HEK293 (cell line): ENCODE results near the gene MAPT.

Experiments
- CTCF ChIA-PET: fragments of 350-600 bp; formaldehyde crosslinking; extraction: SDS; loops from one replicate; lab custom pipeline; 2021; ENCODE audit warnings: antibody characterized with exemption; lab: Yijun Ruan, JAX
- POLR2A ChIA-PET: fragments of 300-600 bp; formaldehyde crosslinking; extraction: SDS; loops from one replicate; lab custom pipeline; 2020; ENCODE audit warnings: antibody characterized with exemption, inconsistent platforms; lab: Yijun Ruan, JAX
- H3K27ac ChIP-seq: fragments of 200-500 bp; sonication (Bioruptor generic); 2 replicates; pipeline ENCODE4 v1.5.1; 2014; ENCODE audit warnings: low read depth, low read length, control low read depth, inconsistent platforms; ENCODE audit errors: extremely low read depth
- H3K36me3 ChIP-seq, 2 experiments: fragments of 200-500 bp in 1 of 2; sonication (Bioruptor generic) in 1 of 2; 1 replicate in 1 of 2; 2 replicates in 1 of 2; pipeline ENCODE4 v1.5.1; 2014 to 2017; ENCODE audit warnings: inconsistent platforms in 2 of 2, low read length in 2 of 2; ENCODE audit not compliant: control insufficient read depth in 2 of 2, insufficient read depth in 1 of 2
- H3K4me1 ChIP-seq: fragments of 200-500 bp; sonication (Bioruptor generic); 2 replicates; pipeline ENCODE4 v1.5.1; 2014; ENCODE audit warnings: mild to moderate bottlenecking, low read length, inconsistent platforms; ENCODE audit not compliant: control insufficient read depth, insufficient read depth
- H3K4me3 ChIP-seq: 2 replicates; pipeline ENCODE4 v1.5.1; 2011; ENCODE audit warnings: low read depth, mild to moderate bottlenecking, control low read depth, low read length, moderate library complexity
- H3K9me3 ChIP-seq: fragments of 200-500 bp; sonication (Bioruptor generic); 2 replicates; pipeline ENCODE4 v1.5.1; 2014; ENCODE audit warnings: low read depth, low read length, inconsistent platforms; ENCODE audit not compliant: control insufficient read depth, insufficient read depth
- BCL6B ChIP-seq: fragments of 450-650 bp; formaldehyde crosslinking; IDR thresholded peaks from 2 replicates; pipeline ENCODE4 v1.5.1; 2017; ENCODE audit warnings: missing biosample characterization, missing genetic modification characterization
- MEIS1 ChIP-seq: sonication (generic); formaldehyde crosslinking; IDR thresholded peaks from 2 replicates; pipeline ENCODE4 v1.8.1; 2022; ENCODE audit warnings: missing genetic modification reagents, mild to moderate bottlenecking, borderline replicate concordance
- PBX3 ChIP-seq: sonication (generic); formaldehyde crosslinking; IDR thresholded peaks from 2 replicates; pipeline ENCODE4 v1.8.1; 2022; ENCODE audit warnings: mild to moderate bottlenecking, moderate library complexity, missing genetic modification reagents
- PRDM1 ChIP-seq: fragments of 450-650 bp; formaldehyde crosslinking; IDR thresholded peaks from 2 replicates; pipeline ENCODE4; 2016; ENCODE audit warnings: missing biosample characterization, missing genetic modification characterization
- REPIN1 ChIP-seq: fragments of 450-650 bp; formaldehyde crosslinking; IDR thresholded peaks from 2 replicates; pipeline ENCODE4 v1.5.1; 2017; ENCODE audit warnings: missing biosample characterization, missing genetic modification characterization, low read depth
- SCRT2 ChIP-seq: fragments of 450-650 bp; formaldehyde crosslinking; IDR thresholded peaks from 2 replicates; pipeline ENCODE4 v1.5.1; 2016; ENCODE audit warnings: missing biosample characterization, missing genetic modification characterization
- TRIM28 ChIP-seq: IDR thresholded peaks from 2 replicates; pipeline ENCODE4 v1.6.1; 2011; ENCODE audit warnings: low read length, control low read depth, borderline replicate concordance
- ZEB2 ChIP-seq: fragments of 450-650 bp; formaldehyde crosslinking; IDR thresholded peaks from 2 replicates; pipeline ENCODE4 v1.5.1; 2016; ENCODE audit warnings: missing biosample characterization, missing genetic modification characterization
- ZFHX2 ChIP-seq: fragments of 450-650 bp; formaldehyde crosslinking; conservative IDR thresholded peaks from 2 replicates; pipeline ENCODE4 v1.5.1; 2016; ENCODE audit warnings: missing biosample characterization, missing genetic modification characterization
- ZFP41 ChIP-seq: fragments of 450-650 bp; formaldehyde crosslinking; IDR thresholded peaks from 2 replicates; pipeline ENCODE4 v1.5.1; 2016; ENCODE audit warnings: missing biosample characterization, missing genetic modification characterization, borderline replicate concordance
- ZNF302 ChIP-seq: fragments of 450-650 bp; formaldehyde crosslinking; IDR thresholded peaks from 2 replicates; pipeline ENCODE4 v1.5.1; 2016; ENCODE audit warnings: missing biosample characterization, missing genetic modification characterization, low read depth
- ZNF335 ChIP-seq: fragments of 450-650 bp; formaldehyde crosslinking; conservative IDR thresholded peaks from 2 replicates; pipeline ENCODE4 v1.5.1; 2016; ENCODE audit warnings: missing biosample characterization, missing genetic modification characterization
- ZNF398 ChIP-seq: fragments of 450-650 bp; formaldehyde crosslinking; IDR thresholded peaks from 2 replicates; pipeline ENCODE4 v1.5.1; 2017; ENCODE audit warnings: missing biosample characterization, missing genetic modification characterization
- ZNF514 ChIP-seq: fragments of 450-650 bp; formaldehyde crosslinking; IDR thresholded peaks from 2 replicates; pipeline ENCODE4 v1.5.1; 2016; ENCODE audit warnings: missing biosample characterization, missing genetic modification characterization
- ZNF658 ChIP-seq: fragments of 450-650 bp; formaldehyde crosslinking; IDR thresholded peaks from 2 replicates; pipeline ENCODE4; 2016; ENCODE audit warnings: missing biosample characterization, missing genetic modification characterization

The MAPT gene

GRCh38 chr17:45905814-45906213, 11.5 kb downstream of the MAPT start (continued):
- TF ChIP-seq PBX3 (CRISPR knock-in tag) (no peak), MEIS1 (CRISPR knock-in tag) (no peak)

- H3K4me3 ChIP-seq: no peak overlapping the region
- H3K27ac ChIP-seq: no peak overlapping the region
- H3K4me1 ChIP-seq: peaks cover 2% of the 10 kb centered on the region; the same call in 1 of the 2 replicates
- H3K9me3 ChIP-seq: no peaks in the 10 kb centered on the region
- ChIA-PET CTCF (no interaction called here), POLR2A (no interaction called here)
- no peaks in the 10 kb centered on the region; a peak in 1 of 3 replicates for H3K36me3 ChIP-seq
- no peak for TF ChIP-seq ZFHX2 (tag by site-specific recombination)
- TF ChIP-seq BCL6B: no peak
- TF ChIP-seq ZNF658 (tag by site-specific recombination): no peak
- no peak for TF ChIP-seq ZFP41 (tag by site-specific recombination)
- TF ChIP-seq REPIN1 (tag by site-specific recombination): no peak
- TF ChIP-seq ZNF302 (tag by site-specific recombination): no peak
- TF ChIP-seq ZNF514 (tag by site-specific recombination): no peak
- TF ChIP-seq ZEB2 (tag by site-specific recombination): no peak
Measured at GRCh38 chr17:45906237-45906636, 11.9 kb downstream of the MAPT start.

GRCh38 chr17:45906927-45907622, 12.7 kb downstream of the MAPT start:
- peak; percentile 24; the same call in 1 of the 2 replicates for TF ChIP-seq SCRT2 (tag by site-specific recombination)
- TF ChIP-seq PRDM1: no peak
- TF ChIP-seq TRIM28: no peak
- no peak for TF ChIP-seq PBX3 (CRISPR knock-in tag)
- no peak for TF ChIP-seq ZNF398
- no peak for TF ChIP-seq ZNF335 (tag by site-specific recombination)
- Histone ChIP-seq H3K9me3 (no peaks in the 10 kb centered on the region), H3K27ac (no peak overlapping the region), H3K4me3 (no peak overlapping the region), H3K36me3 (no peaks in the 10 kb centered on the region; a peak in 1 of 3 replicates), H3K4me1 (peaks cover 2% of the 10 kb centered on the region; the same call in 1 of the 2 replicates)
- ChIA-PET POLR2A (no interaction called here), CTCF (interaction anchor here (1.1 kb wide), 1 partner anchor 14 kb away, joined by 4 read pairs; no protein-coding TSS in a partner anchor)
